ENCODE results near the gene NYAP2.

DNA sequence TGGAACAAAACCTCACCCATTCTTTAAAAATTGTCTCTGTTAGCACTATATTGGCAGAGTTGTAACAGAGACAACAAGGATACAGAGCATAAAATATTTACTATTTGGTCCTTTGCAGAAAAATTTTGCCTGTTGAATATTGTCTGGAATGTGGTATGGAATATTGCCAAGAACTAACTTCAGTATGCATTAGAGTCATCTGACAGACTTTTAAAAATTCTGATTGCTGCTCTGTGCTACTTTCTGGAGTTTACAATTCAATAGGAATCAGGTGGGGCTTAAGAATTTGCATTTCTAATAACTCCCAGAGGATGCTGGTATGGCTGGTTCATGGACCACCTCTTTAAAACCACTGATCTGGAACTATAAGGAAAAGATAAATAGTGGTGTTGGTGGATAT, 32.8 kb upstream of the NYAP2 start:
- TF ChIP-seq, protein P1, sequence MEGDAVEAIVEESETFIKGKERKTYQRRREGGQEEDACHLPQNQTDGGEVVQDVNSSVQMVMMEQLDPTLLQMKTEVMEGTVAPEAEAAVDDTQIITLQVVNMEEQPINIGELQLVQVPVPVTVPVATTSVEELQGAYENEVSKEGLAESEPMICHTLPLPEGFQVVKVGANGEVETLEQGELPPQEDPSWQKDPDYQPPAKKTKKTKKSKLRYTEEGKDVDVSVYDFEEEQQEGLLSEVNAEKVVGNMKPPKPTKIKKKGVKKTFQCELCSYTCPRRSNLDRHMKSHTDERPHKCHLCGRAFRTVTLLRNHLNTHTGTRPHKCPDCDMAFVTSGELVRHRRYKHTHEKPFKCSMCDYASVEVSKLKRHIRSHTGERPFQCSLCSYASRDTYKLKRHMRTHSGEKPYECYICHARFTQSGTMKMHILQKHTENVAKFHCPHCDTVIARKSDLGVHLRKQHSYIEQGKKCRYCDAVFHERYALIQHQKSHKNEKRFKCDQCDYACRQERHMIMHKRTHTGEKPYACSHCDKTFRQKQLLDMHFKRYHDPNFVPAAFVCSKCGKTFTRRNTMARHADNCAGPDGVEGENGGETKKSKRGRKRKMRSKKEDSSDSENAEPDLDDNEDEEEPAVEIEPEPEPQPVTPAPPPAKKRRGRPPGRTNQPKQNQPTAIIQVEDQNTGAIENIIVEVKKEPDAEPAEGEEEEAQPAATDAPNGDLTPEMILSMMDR (IDR thresholded peaks at IDR 0.05), result no peak
- TF ChIP-seq EZH2 (IDR thresholded peaks at IDR 0.05), result no peak
